Left ventricle myocardium inferior (tissue), 1 donor: ENCODE data around the gene PLA2G2A. TPM values are rescaled to one million over a fixed set of nuclear protein-coding genes. Genes with fewer than 3 reads are reported as not detected.
"Not testable (repeated sequence)": the region's sequence is repeated elsewhere in the genome, so short reads cannot be mapped to it uniquely, and the experiment has no call there.

ENCODE experiments used
- DNase-seq: peaks from one replicate; pipeline ENCODE4 v3.0.0-alpha.2; 2020
- H3K27ac ChIP-seq: fragments of 200-600 bp; replicated peaks from 2 replicates; pipeline ENCODE4 v1.8.0; 2021
- H3K27me3 ChIP-seq: fragments of 200-600 bp; 2 replicates; pipeline ENCODE4 v1.8.0; 2021; ENCODE audit warnings: low read depth
- H3K36me3 ChIP-seq: fragments of 200-600 bp; 2 replicates; pipeline ENCODE4 v1.8.0; 2021
- H3K4me1 ChIP-seq: fragments of 200-600 bp; 2 replicates; pipeline ENCODE4 v1.8.0; 2021
- H3K4me3 ChIP-seq: fragments of 200-600 bp; 2 replicates; pipeline ENCODE4 v1.8.0; 2021; ENCODE audit warnings: mild to moderate bottlenecking, moderate library complexity
- H3K9me3 ChIP-seq: fragments of 200-600 bp; replicated peaks from 2 replicates; pipeline ENCODE4 v1.8.0; 2021
- CTCF ChIP-seq: fragments of 200-600 bp; IDR thresholded peaks from 2 replicates; pipeline ENCODE4 v1.8.0; 2021; ENCODE audit warnings: antibody characterized with exemption, mild to moderate bottlenecking, borderline replicate concordance
- intact Hi-C: fragments of 100-400 bp; cut with micrococcal nuclease; formaldehyde crosslinking; loops from one replicate; pipeline ENCODE4 v1.11.0; 2022
- total RNA-seq: library from RNA; stranded (reverse); fragmentation: NEBNext Ultra II Directional; extraction: Animal tissue kit (Norgen Biotek cat#: 25700); gene quantifications from one replicate; pipeline ENCODE4 v1.2.1, GENCODE V29; 2021
- donor health status: DM: no; HTN: yes; CAD: no; lungs with severe emphysema.

Gene PLA2G2A
- total RNA-seq, 1 donor from 2014 or later, result 69.0 TPM

- H3K27ac ChIP-seq, result no peak overlapping the region
- H3K27me3 ChIP-seq, result no peaks in the 10 kb centered on the region
- H3K4me1 ChIP-seq, result peaks cover 5% of the 10 kb centered on the region
- no peaks in the 10 kb centered on the region for H3K36me3 ChIP-seq
- no peak for DNase-seq
- intact Hi-C loops, result no loop called here
- no peak overlapping the region for H3K4me3 ChIP-seq
- H3K9me3 ChIP-seq, result peaks cover 16% of the 10 kb centered on the region
- no peak for TF ChIP-seq CTCF
These were observed 30.6 kb upstream of the PLA2G2A start for GRCh38 chr1:20010016-20010415.

- Histone ChIP-seq H3K4me1 (peaks cover 5% of the 10 kb centered on the region), H3K27me3 (no peaks in the 10 kb centered on the region), H3K4me3 (no peak overlapping the region), H3K36me3 (no peaks in the 10 kb centered on the region), H3K9me3 (peaks cover 8% of the 10 kb centered on the region), H3K27ac (peak overlapping the region; percentile 71)
- intact Hi-C loops, result no loop called here
- no peak for DNase-seq
- no peak for TF ChIP-seq CTCF
These were observed 29.8 kb upstream of the PLA2G2A start for GRCh38 chr1:20009212-20009611.

- intact Hi-C loops, result no loop called here
These were observed 29.0 kb upstream of the PLA2G2A start for GRCh38 chr1:20008391-20008841.

GRCh38 chr1:19998823-19999222 lies 19.4 kb upstream of the PLA2G2A start:
- H3K4me1 ChIP-seq, DNase-seq, H3K36me3 ChIP-seq, H3K9me3 ChIP-seq, intact Hi-C loops: not testable (repeated sequence)
- Histone ChIP-seq H3K27ac (peak overlapping the region; percentile 73), H3K27me3 (peaks cover 65% of the 10 kb centered on the region), H3K4me3 (peak overlapping the region; percentile 27)
- TF ChIP-seq CTCF, result peak; percentile 44

More at GRCh38 chr1:20008391-20008841, 29.0 kb upstream of the PLA2G2A start:
- Histone ChIP-seq H3K36me3 (no peaks in the 10 kb centered on the region), H3K27ac (peak overlapping the region; percentile 79), H3K9me3 (no peaks in the 10 kb centered on the region), H3K27me3 (peaks cover 4% of the 10 kb centered on the region), H3K4me1 (peaks cover 5% of the 10 kb centered on the region), H3K4me3 (peak overlapping the region; percentile 10)
- no peak for TF ChIP-seq CTCF
- DNase-seq, result peak; percentile 62

GRCh38 chr1:19990689-19991088 lies 11.3 kb upstream of the PLA2G2A start:
- Histone ChIP-seq H3K36me3 (no peaks in the 10 kb centered on the region), H3K4me3 (no peak overlapping the region), H3K27me3 (peaks cover 63% of the 10 kb centered on the region), H3K27ac (no peak overlapping the region), H3K9me3 (no peaks in the 10 kb centered on the region), H3K4me1 (no peaks in the 10 kb centered on the region)
- DNase-seq, result no peak
- intact Hi-C loops, result no loop called here
- TF ChIP-seq CTCF, result no peak

- H3K27ac ChIP-seq, H3K4me1 ChIP-seq, intact Hi-C loops, H3K36me3 ChIP-seq, H3K4me3 ChIP-seq, DNase-seq, H3K9me3 ChIP-seq: not testable (repeated sequence)
- peaks cover 61% of the 10 kb centered on the region for H3K27me3 ChIP-seq
These were observed 10.8 kb upstream of the PLA2G2A start for GRCh38 chr1:19990182-19990582.
